ENCODE measurements around the gene IGF1. TPM values are rescaled to one million over a fixed set of nuclear protein-coding genes. Genes with fewer than 3 reads are reported as not detected.

The IGF1 gene
- total and polyA plus RNA-seq, 9 of the 15 experiments (the other 6 are each of a cell fraction or from before 2014, with no cell fraction given) = 3.7 to 13.9 (median 4.5) TPM

GRCh38 chr12:102349079-102349478 lies 131.3 kb downstream of the IGF1 start:
- no peak for ATAC-seq
- in situ Hi-C loops (cut with MboI) = no loop called here
- Histone ChIP-seq H3K9ac (ENCODE audit: insufficient read depth in 1 of 2, low read depth in 2 of 2, low read length in 2 of 2) (no peak overlapping the region), H3K9me3 (replicated peaks; ENCODE audit: control insufficient read depth, insufficient read depth, low read depth, low read length) (peaks cover 2% of the 10 kb centered on the region), H3K36me3 (ENCODE audit: control insufficient read depth, insufficient read depth, low read length) (no peaks in the 10 kb centered on the region), H3K4me1 (replicated peaks in 1 of 2; ENCODE audit: control insufficient read depth in 2 of 2, insufficient read depth in 2 of 2, low read length in 2 of 2) (peaks cover 0 to 5% of the 10 kb centered on the region in 2 experiments; a peak in 1 of 5 replicates), H3K27me3 (ENCODE audit: control insufficient read depth in 2 of 2, insufficient read depth in 2 of 2, low read length in 2 of 2) (no peaks in the 10 kb centered on the region), H3K4me2 (ENCODE audit: insufficient read depth, low read length) (no peak overlapping the region), H3K79me2 (ENCODE audit: control insufficient read depth, insufficient read depth, low read length) (no peaks in the 10 kb centered on the region), H3K9me1 (ENCODE audit: control insufficient read depth, insufficient read depth, low read length) (no peaks in the 10 kb centered on the region), H4K20me1 (replicated peaks; ENCODE audit: control insufficient read depth, insufficient read depth, low read length) (no peaks in the 10 kb centered on the region), H3K27ac (ENCODE audit: extremely low read depth, low read depth, low read length) (no peak overlapping the region), H3K4me3 (no peak overlapping the region), H2AFZ (ENCODE audit: low read depth, low read length) (no peak overlapping the region)
- intact Hi-C loops (cut with micrococcal nuclease) = no loop called here
- POLR2A ChIA-PET = no interaction called here
- BruUV-seq (replicated peaks) = no TSS peak
- WGBS (ENCODE audit: insufficient coverage, low coverage, missing lambda C conversion rate) = 25% methylated on average over 2 of the region's 2 CpGs
- CTCF ChIA-PET (ENCODE audit: low intra/inter-chr PET ratio) = no interaction called here
- no peak for FAIRE-seq
- DNase-seq (ENCODE audit: extremely low read depth in 1 of 4, low spot score in 3 of 4) = no peak
- no peak for TF ChIP-seq ZNF639 (CRISPR knock-in tag; conservative IDR thresholded peaks at IDR 0.05 in 1 of 2, IDR thresholded peaks at IDR 0.05 in 1 of 2)
- no peak for TF ChIP-seq CBX8 (IDR thresholded peaks at IDR 0.05; ENCODE audit: borderline replicate concordance, extremely low read depth, low read depth, low read length, poor library complexity, severe bottlenecking)
- no peak for TF ChIP-seq FOXM1 (IDR thresholded peaks at IDR 0.05; ENCODE audit: low read depth)
- TF ChIP-seq FOXM1 (CRISPR knock-in tag; IDR thresholded peaks at IDR 0.05; ENCODE audit: low read depth) = no peak
- TF ChIP-seq ATF4 (CRISPR knock-in tag; IDR thresholded peaks at IDR 0.05) = no peak
- no peak for TF ChIP-seq ZNF277 (CRISPR knock-in tag; IDR thresholded peaks at IDR 0.05; ENCODE audit: borderline replicate concordance)
- no peak for TF ChIP-seq KLF6 (CRISPR knock-in tag; IDR thresholded peaks at IDR 0.05; ENCODE audit: borderline replicate concordance)
- TF ChIP-seq GMEB1 (CRISPR knock-in tag; IDR thresholded peaks at IDR 0.05) = no peak
- TF ChIP-seq POLR3A (IDR thresholded peaks at IDR 0.05; ENCODE audit: borderline replicate concordance, extremely low read depth, insufficient read depth, insufficient read length) = no peak
- TF ChIP-seq ZNF232 (CRISPR knock-in tag; IDR thresholded peaks at IDR 0.05) = no peak
- no peak for TF ChIP-seq U2AF1 (optimal IDR thresholded peaks at IDR 0.05; ENCODE audit: low read depth, low read length)
- TF ChIP-seq RAD51 (IDR thresholded peaks at IDR 0.05; ENCODE audit: borderline replicate concordance, low read depth) = no peak
- no peak for TF ChIP-seq ZNF184 (CRISPR knock-in tag; IDR thresholded peaks at IDR 0.05)
- no peak for TF ChIP-seq TAL1 (IDR thresholded peaks at IDR 0.05)

All from K562 (cell line).